Measurements from ENCODE around the gene ZC3H7A. TPM values are rescaled to one million over a fixed set of nuclear protein-coding genes. Genes with fewer than 3 reads are reported as not detected.

The ZC3H7A gene
- total RNA-seq, 1 donor from 2014 or later = 36.0 TPM

- no peak for DNase-seq
These were observed 28.2 kb downstream of the ZC3H7A start for GRCh38 chr16:11768849-11769248.

- DNase-seq = no peak
These were observed 34.6 kb downstream of the ZC3H7A start for GRCh38 chr16:11762431-11762830.

GRCh38 chr16:11759997-11760396, 37.1 kb downstream of the ZC3H7A start:
- no peak for DNase-seq

- no peak for DNase-seq
These were observed 37.8 kb downstream of the ZC3H7A start for GRCh38 chr16:11759163-11759834.

GRCh38 chr16:11757671-11758545, 39.1 kb downstream of the ZC3H7A start:
- DNase-seq = no peak

GRCh38 chr16:11756248-11756647, 40.8 kb downstream of the ZC3H7A start:
- DNase-seq = no peak

GRCh38 chr16:11755022-11755760, 41.9 kb downstream of the ZC3H7A start:
- DNase-seq = no peak

- DNase-seq = no peak
These were observed 44.2 kb downstream of the ZC3H7A start for GRCh38 chr16:11752856-11753255.

- no peak for DNase-seq
These were observed 47.0 kb downstream of the ZC3H7A start for GRCh38 chr16:11750056-11750455.

GRCh38 chr16:11748404-11749254, 48.4 kb downstream of the ZC3H7A start:
- no peak for DNase-seq

- no peak for DNase-seq
These were observed 49.1 kb downstream of the ZC3H7A start for GRCh38 chr16:11747949-11748403.

GRCh38 chr16:11744075-11744470, 53.0 kb downstream of the ZC3H7A start:
- no peak for DNase-seq

GRCh38 chr16:11743308-11744074, 53.6 kb downstream of the ZC3H7A start:
- no peak for DNase-seq

GRCh38 chr16:11742536-11743307, 54.3 kb downstream of the ZC3H7A start, which contains the start of gene TXNDC11:
TSS of gene TXNDC11 (minus strand) at chr16:11742857. CDS start at chr16:11742730, 127 bp downstream.
- DNase-seq = peak; percentile 98

- no peak for DNase-seq
These were observed 54.9 kb downstream of the ZC3H7A start for GRCh38 chr16:11742093-11742535.

GRCh38 chr16:11740567-11740966, 56.5 kb downstream of the ZC3H7A start:
- DNase-seq = no peak

GRCh38 chr16:11738742-11739544, 58.1 kb downstream of the ZC3H7A start:
- DNase-seq = no peak

- no peak for DNase-seq
These were observed 59.3 kb downstream of the ZC3H7A start for GRCh38 chr16:11737713-11738112.

GRCh38 chr16:11736903-11737302, 60.2 kb downstream of the ZC3H7A start:
- no peak for DNase-seq
